Kidney glomerular epithelial cell (primary cell): ENCODE results near the gene IRX6.

ENCODE experiments used
- DNase-seq: peaks from one replicate; lab custom pipeline; 2025; lab: John Stamatoyannopoulos, UW

IRX6 gene

DNA sequence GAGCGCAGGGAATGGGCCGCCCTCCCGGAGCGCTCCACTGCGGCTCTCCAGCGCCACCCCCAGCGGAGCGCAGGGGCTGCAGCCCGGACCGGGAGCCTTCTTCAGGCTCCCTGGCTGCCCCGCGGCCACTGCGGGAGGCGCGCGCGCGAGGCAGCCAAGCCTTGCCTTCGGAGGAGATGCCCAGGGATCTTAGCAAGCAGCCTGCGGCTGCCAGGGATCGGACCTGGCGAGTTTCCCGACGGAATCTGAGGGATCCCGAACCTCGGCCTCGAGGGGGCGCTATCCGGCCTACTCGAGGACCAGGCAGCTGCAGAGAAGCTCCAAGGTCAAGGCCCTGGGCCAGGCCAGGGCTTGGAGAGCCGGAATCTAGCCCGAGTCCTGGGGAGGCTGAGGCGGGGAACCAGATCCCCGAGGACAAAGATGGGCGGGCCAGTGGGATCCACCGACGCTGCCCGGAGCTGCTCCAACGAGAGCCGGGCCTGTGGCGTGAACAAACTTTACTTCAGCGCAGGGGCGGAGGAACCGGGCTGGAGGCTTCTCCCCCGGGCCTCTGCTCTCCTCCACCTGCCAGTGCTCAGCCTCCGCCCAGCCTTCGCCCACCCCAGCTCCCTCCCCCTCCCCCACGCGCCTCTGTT lies at the start of gene IRX6:
Gene IRX6 (plus strand): TSS at position 567 of the 635 bp plus-strand sequence. CDS start 889 bp downstream, outside the sequence.
- DNase-seq: no peak

DNA sequence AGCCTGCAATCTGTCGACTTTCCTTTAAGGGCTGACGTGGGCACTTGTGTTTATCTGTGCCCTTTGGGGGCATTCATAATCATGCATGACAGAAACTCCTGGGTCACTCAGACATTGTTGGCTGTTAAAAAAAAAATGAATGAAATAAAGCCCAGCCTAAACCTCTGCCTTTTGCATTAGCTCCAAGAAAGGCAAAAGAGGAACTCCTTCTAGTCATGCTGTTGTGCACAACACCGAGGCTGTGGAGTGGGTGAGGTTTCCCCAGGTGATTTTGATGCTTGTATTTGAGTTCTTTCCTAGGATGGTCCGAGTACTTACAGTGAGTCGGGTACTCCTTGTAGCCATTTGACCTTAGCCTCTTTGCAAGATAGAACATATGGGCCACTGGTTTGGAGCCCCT lies 49.6 kb upstream of the IRX6 start:
- DNase-seq: no peak

DNA sequence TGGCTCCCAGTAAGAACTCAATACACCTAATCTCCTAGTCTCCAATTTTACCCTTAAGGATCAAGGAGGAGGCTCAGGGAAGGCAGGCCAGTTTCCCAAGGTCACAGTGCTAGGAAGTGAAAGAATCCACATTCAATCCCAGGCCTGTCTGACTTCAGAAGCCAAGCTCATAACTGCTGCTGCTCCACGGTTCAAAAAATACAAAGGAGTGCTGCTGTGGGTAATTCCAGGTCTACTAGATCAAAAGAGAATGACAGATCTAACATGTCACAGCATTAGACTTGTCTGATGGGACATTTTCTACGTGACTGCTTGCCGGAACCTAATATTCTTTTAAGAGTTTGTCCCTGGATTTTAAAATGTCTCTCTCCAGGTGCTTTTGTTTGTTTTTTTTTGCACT lies 48.8 kb upstream of the IRX6 start:
- DNase-seq: no peak

DNA sequence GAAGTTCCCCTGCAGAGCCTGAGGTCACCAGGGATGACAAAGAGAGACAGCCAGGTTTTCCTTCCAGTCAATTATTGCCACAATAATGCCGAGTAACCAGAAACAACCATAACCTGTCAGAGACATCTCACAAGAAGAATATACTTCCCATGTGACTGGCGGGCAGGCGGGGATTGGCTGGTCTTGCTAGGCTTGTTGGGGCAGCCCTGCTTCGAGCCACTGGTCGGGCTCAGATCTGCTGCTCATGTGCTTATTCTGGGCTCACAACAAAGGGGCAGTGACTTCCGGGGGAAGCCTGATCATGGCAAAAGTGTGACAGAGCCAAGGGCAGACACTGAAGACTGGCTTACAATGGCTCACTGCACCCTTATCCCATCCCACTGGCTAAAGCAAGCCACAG lies 48.1 kb upstream of the IRX6 start:
- DNase-seq: no peak

DNA sequence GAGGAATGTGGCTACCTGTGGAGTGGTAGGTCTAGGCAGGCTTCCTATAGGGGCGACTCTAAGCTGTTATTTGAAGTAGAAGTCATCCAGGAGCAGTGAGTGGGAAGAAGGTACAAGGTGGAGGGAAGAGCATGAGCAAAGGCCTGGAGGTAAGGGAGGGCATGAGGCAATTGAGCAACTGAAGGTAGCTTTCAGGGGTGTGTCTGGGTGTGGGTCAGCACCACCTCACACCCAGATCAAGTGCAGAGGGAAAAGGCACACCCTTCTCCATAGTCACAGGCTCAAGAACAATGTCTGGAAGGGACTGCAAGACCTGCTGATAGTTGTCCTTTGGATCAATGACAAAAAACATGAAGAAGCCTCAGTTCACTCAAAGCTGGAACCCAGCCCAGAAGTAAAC lies 46.5 kb upstream of the IRX6 start:
- no peak for DNase-seq

DNA sequence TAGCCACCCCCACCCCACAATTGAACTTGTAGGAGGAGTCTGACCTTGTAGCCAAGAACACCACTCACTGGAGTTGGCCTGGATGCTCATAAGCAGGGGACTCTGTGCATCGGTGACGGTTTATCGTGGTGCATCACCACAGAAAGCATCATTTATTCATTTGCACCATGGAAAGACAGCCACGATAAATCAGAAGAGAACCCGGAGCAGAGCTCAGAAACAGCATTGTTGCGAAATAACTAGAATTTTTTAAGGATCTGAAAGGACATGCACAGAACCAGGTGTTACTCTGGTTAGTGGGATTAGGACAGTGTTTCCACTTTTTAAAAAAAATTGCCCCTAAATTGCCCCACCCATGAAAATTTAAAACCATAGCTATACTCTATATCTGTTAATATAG lies 44.4 kb upstream of the IRX6 start:
- no peak for DNase-seq

DNA sequence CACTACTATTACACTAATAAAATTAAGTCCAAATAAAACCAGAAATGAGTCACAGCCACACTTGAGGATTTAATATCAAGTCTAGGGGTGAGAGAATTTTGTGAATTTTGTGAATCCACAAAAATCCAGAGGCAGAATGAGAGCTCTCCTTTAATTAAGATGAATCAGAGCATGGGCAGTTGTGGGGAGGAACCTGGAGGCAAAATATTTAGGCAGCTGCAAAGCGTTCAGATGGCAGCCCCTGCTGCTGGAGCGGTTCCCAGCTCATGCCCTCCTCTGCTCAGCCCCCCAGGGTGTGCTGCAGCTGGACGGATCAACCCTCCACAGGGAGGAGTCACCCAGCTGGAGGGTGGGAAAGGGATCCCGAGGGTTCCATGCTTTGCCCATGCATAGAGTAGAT lies 43.4 kb upstream of the IRX6 start:
- DNase-seq: no peak

DNA sequence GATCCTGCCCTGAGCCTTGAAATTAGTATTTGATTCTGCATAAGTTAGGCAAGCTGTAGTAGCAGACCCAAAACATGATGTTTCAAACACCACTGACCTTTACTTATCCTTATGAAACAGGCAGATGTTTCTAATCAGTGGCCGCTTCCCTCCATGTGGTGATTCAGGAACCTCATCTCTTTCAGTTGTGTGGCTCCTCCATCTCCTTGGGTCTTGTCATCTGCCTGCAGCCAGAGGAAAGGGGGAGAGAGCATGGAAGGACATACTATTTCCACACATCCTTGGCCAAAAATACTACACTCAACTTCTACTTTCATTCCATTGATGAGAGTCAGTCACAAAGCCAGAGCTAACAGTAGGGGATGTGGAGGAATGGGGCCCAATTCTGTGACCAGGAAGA lies 41.6 kb upstream of the IRX6 start:
- no peak for DNase-seq

DNA sequence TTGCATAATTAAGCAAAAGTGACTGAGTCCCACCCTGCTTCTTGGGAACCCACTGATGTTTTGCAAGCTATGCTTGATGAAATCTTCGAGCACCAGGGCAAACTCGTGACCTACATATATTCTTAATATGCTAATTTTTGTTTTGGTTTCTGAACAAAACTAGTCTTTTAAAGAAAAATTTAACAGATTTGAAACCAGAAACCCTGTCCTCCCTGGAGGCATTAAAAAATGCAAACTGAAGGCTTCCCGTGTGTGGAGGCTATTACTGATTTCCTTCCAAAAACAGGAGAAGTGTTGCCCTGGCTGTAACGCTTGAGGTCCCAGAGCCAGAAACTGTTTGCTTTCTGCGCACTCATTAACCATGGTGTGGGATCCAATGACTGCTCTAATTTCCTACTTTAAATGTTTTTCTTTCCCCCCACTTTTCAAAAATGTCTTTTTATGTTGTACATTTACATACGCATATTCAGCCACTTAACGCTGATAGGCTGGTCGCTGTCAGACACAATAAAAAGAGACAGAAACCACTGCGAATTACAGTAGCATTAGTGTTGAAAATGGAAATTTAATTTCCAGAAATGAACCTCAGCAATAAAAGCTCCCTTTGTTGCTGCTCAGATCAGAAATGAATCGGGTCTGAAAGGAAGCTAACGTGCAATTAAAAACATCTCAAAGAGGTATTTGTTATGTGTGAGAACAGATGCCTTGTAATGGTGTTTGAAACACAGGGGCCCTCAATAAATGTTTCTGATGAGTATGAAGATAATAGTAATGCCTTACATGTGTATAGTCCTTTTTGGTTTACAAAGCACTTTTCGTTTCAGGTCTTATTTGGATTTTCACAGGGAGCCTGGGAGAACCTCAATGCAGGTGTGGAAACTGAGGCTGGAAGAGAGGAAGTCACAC lies 39.9 kb upstream of the IRX6 start:
- DNase-seq: peak; percentile 33

DNA sequence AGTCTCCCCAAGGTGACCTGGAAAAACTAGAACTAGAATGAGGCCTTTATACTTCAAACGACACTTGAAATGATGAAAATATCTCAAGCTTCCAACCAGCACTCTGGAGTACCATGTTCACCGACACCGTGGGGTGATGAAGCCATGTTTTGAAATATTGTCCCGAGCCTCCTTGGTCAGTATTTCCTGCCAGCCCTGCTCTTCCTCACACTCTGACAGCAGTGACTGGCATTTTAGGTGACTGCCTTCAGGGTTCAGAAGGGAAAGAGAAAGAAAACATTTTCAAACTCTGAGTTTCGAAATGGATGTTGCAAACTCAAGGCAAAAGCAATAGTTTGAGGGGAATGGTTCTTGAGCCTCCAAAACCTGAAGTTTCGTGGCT lies 39.3 kb upstream of the IRX6 start:
- DNase-seq: no peak

DNA sequence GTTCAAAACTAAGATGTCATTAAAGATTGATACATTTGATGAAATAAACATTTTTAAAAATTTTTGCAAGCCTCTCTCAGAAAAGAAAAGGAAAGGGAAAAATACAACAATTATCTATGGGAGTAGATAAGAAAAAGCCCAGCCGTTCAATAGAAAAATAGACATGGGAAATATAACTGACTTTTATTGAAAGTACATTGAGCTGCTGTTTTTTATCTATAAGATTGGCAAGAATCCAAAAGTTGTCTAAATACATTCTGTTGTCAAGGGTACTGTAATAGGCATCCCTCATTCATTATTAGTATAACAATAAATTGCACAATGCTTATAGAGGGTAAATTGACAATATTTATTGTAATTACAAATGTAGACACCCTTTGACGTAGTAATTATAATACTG lies 38.4 kb upstream of the IRX6 start:
- DNase-seq: no peak

DNA sequence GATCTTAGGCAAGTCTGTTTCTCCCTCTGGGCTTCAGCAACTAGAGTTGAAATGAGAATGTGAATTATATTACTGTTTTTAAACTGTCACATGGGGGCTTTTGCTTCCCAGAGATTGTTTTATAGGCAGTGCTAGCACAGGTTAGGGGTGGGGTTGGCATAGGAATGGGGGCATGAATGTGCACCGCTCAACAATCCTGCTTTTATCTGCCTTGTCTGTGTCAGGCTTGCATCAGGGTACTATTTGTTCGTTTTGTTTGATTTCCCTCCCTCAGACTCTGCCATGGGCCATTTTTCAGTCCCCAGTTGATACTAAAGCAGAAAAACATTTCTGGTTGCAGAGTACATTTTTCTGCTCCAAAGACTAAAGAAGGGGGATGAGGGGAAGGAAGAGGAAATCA lies 34.6 kb upstream of the IRX6 start:
- no peak for DNase-seq

DNA sequence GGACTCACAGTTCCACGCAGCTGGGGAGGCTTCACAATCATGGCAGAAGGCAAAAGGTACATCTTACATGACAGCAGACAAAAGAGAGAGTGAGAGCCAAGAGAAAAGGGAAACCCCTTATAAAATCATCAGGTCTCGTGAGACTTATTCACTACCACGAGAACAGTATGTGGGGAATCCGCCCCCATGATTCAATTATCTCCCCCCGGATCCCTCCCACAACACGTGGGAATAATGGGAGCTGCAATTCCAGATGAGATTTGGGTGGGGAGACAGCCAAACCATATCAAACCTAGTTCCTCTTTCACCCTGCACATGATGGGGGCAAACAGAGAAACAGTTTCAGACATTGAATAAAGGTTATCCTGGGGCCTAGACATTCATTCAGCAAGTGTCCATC lies 32.2 kb upstream of the IRX6 start:
- no peak for DNase-seq

DNA sequence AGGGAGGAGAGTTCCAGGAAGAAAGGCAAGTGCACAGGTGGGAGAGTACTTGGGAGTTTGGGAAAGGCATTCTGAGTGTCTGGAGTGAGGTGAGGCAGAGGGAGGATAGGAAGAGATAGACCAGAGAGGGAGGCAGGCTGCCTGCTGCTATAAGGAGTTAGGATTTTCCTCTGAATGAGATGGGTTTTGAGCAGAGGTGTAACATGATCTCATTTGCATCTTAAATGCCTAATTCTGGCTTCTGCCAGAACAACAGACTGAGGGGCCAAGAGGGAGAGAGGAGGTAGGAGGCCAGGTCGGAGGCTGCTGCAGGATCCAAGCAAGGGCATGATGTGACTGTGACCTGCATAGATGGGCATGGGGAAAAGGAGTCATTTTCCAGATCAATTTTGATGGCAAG lies 31.5 kb upstream of the IRX6 start:
- DNase-seq: no peak

DNA sequence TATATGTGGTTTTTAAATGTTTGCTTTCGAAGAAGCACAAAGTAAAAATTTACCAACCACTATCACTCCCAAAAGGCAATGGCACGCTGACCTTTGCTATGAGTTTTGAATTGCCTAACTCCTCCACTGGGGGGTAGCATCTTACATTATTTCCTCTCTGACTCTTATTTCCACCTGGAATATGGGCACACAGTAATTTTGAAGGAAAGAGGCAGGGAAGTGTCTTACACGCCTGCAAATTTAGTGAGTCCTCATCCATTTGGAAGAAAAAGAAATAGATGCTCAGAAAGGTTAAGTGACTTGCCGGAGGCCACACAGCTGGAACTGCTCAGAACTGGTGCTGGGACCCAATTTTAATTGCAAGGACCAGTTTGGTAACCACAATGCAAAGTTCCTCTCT lies 29.9 kb upstream of the IRX6 start:
- peak; percentile 17 for DNase-seq

DNA sequence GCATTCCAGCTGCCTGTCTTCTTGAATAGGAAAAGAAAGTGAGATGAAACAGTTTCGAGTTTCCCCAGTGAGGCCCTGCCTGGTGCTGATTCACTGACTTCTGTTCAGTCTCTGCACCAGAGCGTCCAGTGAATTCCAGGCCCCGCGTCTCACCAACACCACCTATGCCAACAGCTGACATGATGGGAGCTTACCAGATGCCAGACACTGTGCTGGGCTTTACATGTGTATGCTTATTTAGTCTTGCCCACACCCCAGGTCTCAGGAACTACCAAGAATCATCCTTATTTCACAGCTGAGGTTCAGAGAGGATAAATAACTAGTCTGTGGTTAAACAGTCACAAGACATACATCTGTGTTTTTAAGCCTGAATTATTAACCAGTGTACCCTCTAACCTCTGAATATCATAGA lies 29.1 kb upstream of the IRX6 start:
- peak; percentile 82 for DNase-seq

DNA sequence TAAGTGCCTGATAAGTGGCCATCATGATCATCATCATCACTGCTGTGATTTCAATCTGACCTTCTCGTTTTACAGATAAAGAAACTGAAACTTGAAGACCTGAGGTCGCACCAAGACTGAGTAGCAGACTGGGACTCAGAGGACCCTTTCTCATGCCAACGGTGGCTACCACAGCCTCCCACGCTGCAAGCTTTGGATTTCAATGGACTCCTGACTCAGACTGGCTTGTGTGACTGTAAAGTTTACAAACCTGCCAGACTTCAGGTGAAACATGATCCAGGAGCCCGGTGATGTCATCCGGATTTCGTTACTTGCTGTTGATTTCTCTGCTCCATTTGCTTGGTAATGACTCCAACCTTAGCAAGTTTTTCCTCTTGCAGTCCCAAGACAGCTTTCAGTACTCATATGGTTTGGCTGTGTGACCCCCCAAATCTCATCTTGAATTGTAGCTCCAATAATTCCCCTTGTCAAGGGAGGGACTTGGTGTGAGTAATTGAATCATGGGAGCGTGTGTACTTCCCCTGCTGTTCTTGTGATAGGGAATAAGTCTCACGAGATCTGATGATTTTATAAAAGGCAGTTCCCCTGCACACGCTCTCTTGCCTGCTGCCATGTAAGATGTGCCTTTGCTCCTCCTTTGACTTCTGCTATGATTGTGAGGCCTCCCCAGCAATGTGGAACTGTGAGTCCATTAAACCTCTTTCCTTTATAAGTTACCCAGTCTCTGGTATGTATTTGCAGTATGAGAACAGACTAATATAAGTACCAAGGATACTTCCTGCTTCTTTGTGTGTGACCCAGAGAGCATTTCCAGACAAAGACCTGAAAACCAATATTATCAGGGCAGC lies 26.7 kb upstream of the IRX6 start:
- peak; percentile 90 for DNase-seq

DNA sequence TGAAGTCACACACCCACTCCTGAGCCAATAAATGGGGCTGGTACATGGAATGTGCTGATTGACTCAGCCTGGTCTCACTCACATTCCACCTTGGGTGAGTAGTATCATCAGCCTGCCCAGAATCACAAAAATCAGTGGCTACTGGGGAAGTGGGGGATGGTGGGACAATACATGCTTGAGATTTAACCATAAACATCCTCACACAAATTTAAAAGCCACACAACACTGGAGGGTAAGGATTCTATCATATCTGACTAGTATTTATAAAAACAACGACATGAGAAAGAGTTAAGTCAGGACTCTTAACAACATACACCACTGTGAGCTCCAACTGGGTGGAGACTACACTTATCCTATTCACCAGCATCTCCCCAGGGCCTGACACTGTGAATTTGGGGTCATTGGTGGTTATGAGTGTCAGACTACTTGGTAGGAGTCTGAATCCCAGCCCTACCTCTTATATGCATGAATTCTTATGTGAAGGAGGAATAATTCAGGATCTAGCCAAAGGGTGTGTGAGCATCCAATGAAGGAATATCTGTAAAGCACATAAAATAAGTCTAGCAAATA lies 26.0 kb upstream of the IRX6 start:
- DNase-seq: peak; percentile 69

DNA sequence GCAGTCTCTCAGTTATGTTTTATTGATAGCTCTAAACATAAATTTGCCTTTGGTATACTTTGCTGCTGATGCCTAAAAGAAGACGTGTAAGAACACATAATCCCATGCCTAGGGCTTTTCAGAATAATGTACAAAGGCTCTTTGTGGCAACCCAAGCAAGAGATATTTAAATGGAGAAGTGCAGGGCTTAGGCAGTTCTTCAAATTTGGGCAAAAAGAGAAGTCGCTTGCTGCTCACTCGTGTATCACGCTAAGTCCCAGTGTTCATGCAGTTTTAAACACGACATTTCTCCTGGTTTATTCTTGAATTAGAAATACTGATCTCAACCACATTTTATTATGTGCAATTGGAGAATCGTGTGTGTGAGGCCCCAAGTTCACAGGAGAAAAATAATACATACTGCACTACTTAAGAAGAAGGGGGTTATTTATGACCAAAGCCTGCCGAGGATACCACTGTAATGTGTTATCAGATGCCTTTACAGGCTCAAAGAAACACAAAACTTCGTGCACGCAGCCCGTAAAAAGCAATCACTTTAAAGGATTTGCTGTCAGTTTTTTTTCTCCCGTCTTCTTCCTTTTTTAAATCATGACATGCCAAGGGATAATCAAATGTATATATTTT lies 22.5 kb upstream of the IRX6 start:
- DNase-seq: no peak

DNA sequence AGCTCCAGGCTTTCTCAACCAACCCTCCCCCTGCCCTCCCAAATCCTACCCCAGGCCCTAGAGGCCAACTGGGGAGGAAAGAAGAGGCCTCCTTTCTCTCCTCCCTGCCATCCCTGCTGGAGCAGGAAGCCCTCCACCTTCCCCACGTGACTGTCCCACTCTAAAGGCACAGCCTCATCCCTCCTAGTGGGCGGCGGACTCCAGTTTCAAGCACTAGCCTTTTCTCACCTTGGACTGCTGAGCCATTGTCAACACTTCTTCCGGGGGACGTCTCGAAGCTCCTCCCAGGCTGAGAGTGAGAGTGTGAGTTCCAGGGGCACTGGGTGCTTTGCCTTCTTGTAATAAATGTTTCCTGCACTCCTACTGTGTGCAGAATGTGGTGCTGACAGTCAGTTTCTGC lies 21.4 kb upstream of the IRX6 start:
- no peak for DNase-seq

DNA sequence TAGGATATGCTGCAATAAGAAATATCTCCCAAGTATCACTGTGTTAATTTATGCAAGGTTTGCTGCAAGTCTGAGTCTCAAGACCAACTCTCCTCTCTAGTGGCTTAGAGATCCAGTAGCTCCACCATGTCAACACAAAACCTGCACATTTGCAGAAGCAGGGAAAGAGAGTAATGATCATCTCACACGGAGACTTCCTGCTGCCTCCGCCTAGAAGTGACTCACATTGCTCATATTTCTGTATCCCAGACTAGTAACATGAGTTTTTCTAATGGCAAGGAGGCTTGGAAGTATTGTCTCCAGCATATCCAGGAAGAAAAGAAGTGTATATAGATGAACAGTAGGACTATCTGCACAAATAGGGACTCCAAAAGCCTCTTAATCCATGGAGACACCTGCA lies 15.0 kb upstream of the IRX6 start:
- no peak for DNase-seq

DNA sequence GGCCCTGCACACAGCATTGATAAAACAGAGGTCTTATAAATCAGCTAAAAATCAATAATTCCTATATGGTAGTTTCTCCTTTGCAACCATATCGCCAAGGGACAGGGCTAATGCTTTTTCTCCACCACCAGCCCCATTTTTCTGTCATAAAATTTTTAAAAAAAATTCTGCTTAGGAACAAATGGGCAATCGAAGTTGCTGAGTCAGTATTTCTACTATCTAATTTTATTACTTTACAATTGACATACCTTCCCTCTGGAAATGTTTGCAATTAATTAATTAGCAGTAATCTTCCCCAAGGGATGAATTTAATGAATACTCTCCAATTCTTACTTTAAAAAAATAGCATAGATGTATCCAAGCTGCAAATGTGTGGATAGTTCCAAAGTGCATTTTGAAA lies 1.7 kb upstream of the IRX6 start:
- DNase-seq: no peak
